GM21737 (cell line): Measurements from ENCODE around the gene KCNH6.

Experiments
- ATAC-seq: cut with Tn5 transposase; IDR thresholded peaks from one replicate; pipeline ENCODE4 v1.9.1; 2021; ENCODE audit warnings: mild to moderate bottlenecking, moderate library complexity; ENCODE audit not compliant: unreplicated experiment

The KCNH6 gene

GRCh38 chr17:63595132-63595531 is 72.0 kb downstream of the KCNH6 start:
- ATAC-seq = no peak
